ENCODE measurements around the gene PPP1R26. TPM values are rescaled to one million over a fixed set of nuclear protein-coding genes. Genes with fewer than 3 reads are reported as not detected.
"Not testable (repeated sequence)": the region's sequence is repeated elsewhere in the genome, so short reads cannot be mapped to it uniquely, and the experiment has no call there.

Gene PPP1R26
- total RNA-seq, 1 donor from 2014 or later, result 11.5 TPM

- H3K4me1 ChIP-seq (ENCODE audit: control insufficient read depth in 3 of 3, insufficient read depth in 3 of 3, low read length in 3 of 3), result no peaks in the 10 kb centered on the region
Observed at GRCh38 chr9:135443797-135444425, 35.7 kb upstream of the PPP1R26 start.

GRCh38 chr9:135447126-135447525, 32.5 kb upstream of the PPP1R26 start:
- Histone ChIP-seq H3K9ac (ENCODE audit: low read depth in 1 of 3, low read length in 3 of 3) (no peak overlapping the region), H3K36me3 (ENCODE audit: control insufficient read depth in 3 of 3, insufficient read depth in 3 of 3, low read length in 3 of 3) (no peaks in the 10 kb centered on the region), H3K27ac (ENCODE audit: low read depth, low read length) (no peak overlapping the region), H3K27me3 (ENCODE audit: control insufficient read depth in 3 of 3, insufficient read depth in 3 of 3, low read length in 3 of 3) (peaks cover 17 to 23% (median 23%) of the 10 kb centered on the region in 3 donors), H3K4me1 (ENCODE audit: control insufficient read depth in 3 of 3, insufficient read depth in 3 of 3, low read length in 3 of 3) (no peaks in the 10 kb centered on the region), H3K4me3 (ENCODE audit: low read length in 3 of 3) (no peak overlapping the region), H3K9me3 (ENCODE audit: control insufficient read depth in 3 of 3, low read length in 3 of 3) (no peaks in the 10 kb centered on the region)

More at GRCh38 chr9:135443797-135444425, 35.7 kb upstream of the PPP1R26 start:
- no peaks in the 10 kb centered on the region for H3K9me3 ChIP-seq (ENCODE audit: control insufficient read depth in 3 of 3, low read length in 3 of 3)
- no peak overlapping the region for H3K27ac ChIP-seq (ENCODE audit: low read depth, low read length)
- no peak overlapping the region for H3K4me3 ChIP-seq (ENCODE audit: low read length in 3 of 3)
- no peaks in the 10 kb centered on the region for H3K36me3 ChIP-seq (ENCODE audit: control insufficient read depth in 3 of 3, insufficient read depth in 3 of 3, low read length in 3 of 3)
- H3K27me3 ChIP-seq (ENCODE audit: control insufficient read depth in 3 of 3, insufficient read depth in 3 of 3, low read length in 3 of 3), result peaks cover 25 to 36% (median 33%) of the 10 kb centered on the region in 3 donors
- no peak overlapping the region for H3K9ac ChIP-seq (ENCODE audit: low read depth in 1 of 3, low read length in 3 of 3)

GRCh38 chr9:135448663-135449100, 30.9 kb upstream of the PPP1R26 start:
- Histone ChIP-seq H3K36me3 (ENCODE audit: control insufficient read depth in 3 of 3, insufficient read depth in 3 of 3, low read length in 3 of 3) (no peaks in the 10 kb centered on the region), H3K4me1 (ENCODE audit: control insufficient read depth in 3 of 3, insufficient read depth in 3 of 3, low read length in 3 of 3) (no peaks in the 10 kb centered on the region), H3K27ac (ENCODE audit: low read depth, low read length) (no peak overlapping the region), H3K9me3 (ENCODE audit: control insufficient read depth in 3 of 3, low read length in 3 of 3) (no peaks in the 10 kb centered on the region), H3K27me3 (ENCODE audit: control insufficient read depth in 3 of 3, insufficient read depth in 3 of 3, low read length in 3 of 3) (peaks cover 11 to 20% (median 12%) of the 10 kb centered on the region in 3 donors), H3K9ac (ENCODE audit: low read depth in 1 of 3, low read length in 3 of 3) (no peak overlapping the region), H3K4me3 (ENCODE audit: low read length in 3 of 3) (no peak overlapping the region)

GRCh38 chr9:135449532-135449931, 30.1 kb upstream of the PPP1R26 start:
- not testable (repeated sequence) for H3K4me1 ChIP-seq (ENCODE audit: control insufficient read depth in 3 of 3, insufficient read depth in 3 of 3, low read length in 3 of 3); H3K36me3 ChIP-seq (ENCODE audit: control insufficient read depth in 3 of 3, insufficient read depth in 3 of 3, low read length in 3 of 3); H3K9ac ChIP-seq (ENCODE audit: low read depth in 1 of 3, low read length in 3 of 3); H3K9me3 ChIP-seq (ENCODE audit: control insufficient read depth in 3 of 3, low read length in 3 of 3); H3K27ac ChIP-seq (ENCODE audit: low read depth, low read length); H3K4me3 ChIP-seq (ENCODE audit: low read length in 3 of 3)
- H3K27me3 ChIP-seq (ENCODE audit: control insufficient read depth in 3 of 3, insufficient read depth in 3 of 3, low read length in 3 of 3), result peaks cover 5 to 15% (median 8%) of the 10 kb centered on the region in 3 donors

GRCh38 chr9:135450956-135451355, 28.6 kb upstream of the PPP1R26 start:
- Histone ChIP-seq H3K4me1 (ENCODE audit: control insufficient read depth in 3 of 3, insufficient read depth in 3 of 3, low read length in 3 of 3) (no peaks in the 10 kb centered on the region), H3K9me3 (ENCODE audit: control insufficient read depth in 3 of 3, low read length in 3 of 3) (peaks cover 0 to 3% (median 0%) of the 10 kb centered on the region in 3 donors), H3K27ac (ENCODE audit: low read depth, low read length) (no peak overlapping the region), H3K4me3 (ENCODE audit: low read length in 3 of 3) (no peak overlapping the region), H3K27me3 (ENCODE audit: control insufficient read depth in 3 of 3, insufficient read depth in 3 of 3, low read length in 3 of 3) (peaks cover 0 to 16% (median 16%) of the 10 kb centered on the region in 3 donors), H3K9ac (ENCODE audit: low read depth in 1 of 3, low read length in 3 of 3) (no peak overlapping the region), H3K36me3 (ENCODE audit: control insufficient read depth in 3 of 3, insufficient read depth in 3 of 3, low read length in 3 of 3) (no peaks in the 10 kb centered on the region)

GRCh38 chr9:135451909-135452308, 27.7 kb upstream of the PPP1R26 start:
- not testable (repeated sequence) for H3K9ac ChIP-seq (ENCODE audit: low read depth in 1 of 3, low read length in 3 of 3); H3K9me3 ChIP-seq (ENCODE audit: control insufficient read depth in 3 of 3, low read length in 3 of 3); H3K4me1 ChIP-seq (ENCODE audit: control insufficient read depth in 3 of 3, insufficient read depth in 3 of 3, low read length in 3 of 3); H3K36me3 ChIP-seq (ENCODE audit: control insufficient read depth in 3 of 3, insufficient read depth in 3 of 3, low read length in 3 of 3); H3K4me3 ChIP-seq (ENCODE audit: low read length in 3 of 3); H3K27ac ChIP-seq (ENCODE audit: low read depth, low read length)
- H3K27me3 ChIP-seq (ENCODE audit: control insufficient read depth in 3 of 3, insufficient read depth in 3 of 3, low read length in 3 of 3), result peaks cover 0 to 19% (median 19%) of the 10 kb centered on the region in 3 donors

- Histone ChIP-seq H3K27me3 (ENCODE audit: control insufficient read depth in 3 of 3, insufficient read depth in 3 of 3, low read length in 3 of 3) (peaks cover 3 to 26% (median 22%) of the 10 kb centered on the region in 3 donors), H3K4me3 (ENCODE audit: low read length in 3 of 3) (no peak overlapping the region), H3K9me3 (ENCODE audit: control insufficient read depth in 3 of 3, low read length in 3 of 3) (peaks cover 0 to 3% (median 0%) of the 10 kb centered on the region in 3 donors), H3K9ac (ENCODE audit: low read depth in 1 of 3, low read length in 3 of 3) (no peak overlapping the region), H3K36me3 (ENCODE audit: control insufficient read depth in 3 of 3, insufficient read depth in 3 of 3, low read length in 3 of 3) (no peaks in the 10 kb centered on the region), H3K27ac (ENCODE audit: low read depth, low read length) (no peak overlapping the region), H3K4me1 (ENCODE audit: control insufficient read depth in 3 of 3, insufficient read depth in 3 of 3, low read length in 3 of 3) (no peaks in the 10 kb centered on the region)
Observed at GRCh38 chr9:135454737-135455136, 24.8 kb upstream of the PPP1R26 start.

GRCh38 chr9:135455401-135456030, 24.1 kb upstream of the PPP1R26 start:
- Histone ChIP-seq H3K36me3 (ENCODE audit: control insufficient read depth in 3 of 3, insufficient read depth in 3 of 3, low read length in 3 of 3) (no peaks in the 10 kb centered on the region), H3K9ac (ENCODE audit: low read depth in 1 of 3, low read length in 3 of 3) (no peak overlapping the region), H3K4me1 (ENCODE audit: control insufficient read depth in 3 of 3, insufficient read depth in 3 of 3, low read length in 3 of 3) (no peaks in the 10 kb centered on the region), H3K9me3 (ENCODE audit: control insufficient read depth in 3 of 3, low read length in 3 of 3) (peaks cover 0 to 3% (median 0%) of the 10 kb centered on the region in 3 donors), H3K4me3 (ENCODE audit: low read length in 3 of 3) (no peak overlapping the region), H3K27ac (ENCODE audit: low read depth, low read length) (no peak overlapping the region), H3K27me3 (ENCODE audit: control insufficient read depth in 3 of 3, insufficient read depth in 3 of 3, low read length in 3 of 3) (peaks cover 10 to 33% (median 27%) of the 10 kb centered on the region in 3 donors)

- H3K27me3 ChIP-seq (ENCODE audit: control insufficient read depth in 3 of 3, insufficient read depth in 3 of 3, low read length in 3 of 3), result peaks cover 12 to 37% (median 34%) of the 10 kb centered on the region in 3 donors
Observed at GRCh38 chr9:135456436-135457104, 23.0 kb upstream of the PPP1R26 start.

GRCh38 chr9:135458478-135458877, 21.1 kb upstream of the PPP1R26 start:
- peaks cover 19 to 42% (median 41%) of the 10 kb centered on the region in 3 donors for H3K27me3 ChIP-seq (ENCODE audit: control insufficient read depth in 3 of 3, insufficient read depth in 3 of 3, low read length in 3 of 3)
- H3K4me1 ChIP-seq (ENCODE audit: control insufficient read depth in 3 of 3, insufficient read depth in 3 of 3, low read length in 3 of 3); H3K4me3 ChIP-seq (ENCODE audit: low read length in 3 of 3); H3K27ac ChIP-seq (ENCODE audit: low read depth, low read length); H3K9me3 ChIP-seq (ENCODE audit: control insufficient read depth in 3 of 3, low read length in 3 of 3); H3K9ac ChIP-seq (ENCODE audit: low read depth in 1 of 3, low read length in 3 of 3); H3K36me3 ChIP-seq (ENCODE audit: control insufficient read depth in 3 of 3, insufficient read depth in 3 of 3, low read length in 3 of 3): not testable (repeated sequence)

More at GRCh38 chr9:135456436-135457104, 23.0 kb upstream of the PPP1R26 start:
- no peak overlapping the region for H3K4me3 ChIP-seq (ENCODE audit: low read length in 3 of 3)
- peaks cover 0 to 3% (median 0%) of the 10 kb centered on the region in 3 donors for H3K9me3 ChIP-seq (ENCODE audit: control insufficient read depth in 3 of 3, low read length in 3 of 3)
- H3K4me1 ChIP-seq (ENCODE audit: control insufficient read depth in 3 of 3, insufficient read depth in 3 of 3, low read length in 3 of 3), result no peaks in the 10 kb centered on the region
- H3K36me3 ChIP-seq (ENCODE audit: control insufficient read depth in 3 of 3, insufficient read depth in 3 of 3, low read length in 3 of 3), result no peaks in the 10 kb centered on the region
- H3K27ac ChIP-seq (ENCODE audit: low read depth, low read length), result no peak overlapping the region
- no peak overlapping the region for H3K9ac ChIP-seq (ENCODE audit: low read depth in 1 of 3, low read length in 3 of 3)

Measured in skeletal muscle tissue (tissue), 4 donors.